ENCODE measurements around the gene APOBEC3G.

APOBEC3G gene

GRCh38 chr22:39083212-39084165, 6.4 kb downstream of the APOBEC3G start:
- DNase-seq (ENCODE audit: insufficient read length, low spot score) (no peak), FAIRE-seq (no peak)
- TF ChIP-seq POLR2A (IDR thresholded peaks at IDR 0.05; ENCODE audit: low read depth, low read length) = no peak
- TF ChIP-seq SPI1 (IDR thresholded peaks at IDR 0.05; ENCODE audit: low read depth, low read length) = no peak
- TF ChIP-seq POU2F2 (IDR thresholded peaks at IDR 0.05; ENCODE audit: low read depth, low read length) = no peak
- no peak for TF ChIP-seq TAF1 (IDR thresholded peaks at IDR 0.05; ENCODE audit: low read depth, low read length)
- TF ChIP-seq POLR2AphosphoS5 (IDR thresholded peaks at IDR 0.05; ENCODE audit: low read depth, low read length) = no peak
- TF ChIP-seq PAX5 (IDR thresholded peaks at IDR 0.05; ENCODE audit: insufficient read depth, low read length, severe bottlenecking) = no peak

- FAIRE-seq = no peak
Measured at GRCh38 chr22:39084666-39085065, 7.6 kb downstream of the APOBEC3G start.

GRCh38 chr22:39087098-39087497, 10.0 kb downstream of the APOBEC3G start:
- FAIRE-seq = no peak
- TF ChIP-seq POU2F2 (IDR thresholded peaks at IDR 0.05; ENCODE audit: low read depth, low read length) (no peak), POLR2AphosphoS5 (IDR thresholded peaks at IDR 0.05; ENCODE audit: low read depth, low read length) (no peak), PAX5 (IDR thresholded peaks at IDR 0.05; ENCODE audit: insufficient read depth, low read length, severe bottlenecking) (no peak), SPI1 (IDR thresholded peaks at IDR 0.05; ENCODE audit: low read depth, low read length) (no peak), POLR2A (IDR thresholded peaks at IDR 0.05; ENCODE audit: low read depth, low read length) (no peak), TAF1 (IDR thresholded peaks at IDR 0.05; ENCODE audit: low read depth, low read length) (no peak)
- no peak for DNase-seq (ENCODE audit: insufficient read length, low spot score)

More at GRCh38 chr22:39084666-39085065, 7.6 kb downstream of the APOBEC3G start:
- TF ChIP-seq POLR2AphosphoS5 (IDR thresholded peaks at IDR 0.05; ENCODE audit: low read depth, low read length) (no peak), PAX5 (IDR thresholded peaks at IDR 0.05; ENCODE audit: insufficient read depth, low read length, severe bottlenecking) (no peak), TAF1 (IDR thresholded peaks at IDR 0.05; ENCODE audit: low read depth, low read length) (no peak), SPI1 (IDR thresholded peaks at IDR 0.05; ENCODE audit: low read depth, low read length) (no peak), POLR2A (IDR thresholded peaks at IDR 0.05; ENCODE audit: low read depth, low read length) (no peak), POU2F2 (IDR thresholded peaks at IDR 0.05; ENCODE audit: low read depth, low read length) (no peak)
- no peak for DNase-seq (ENCODE audit: insufficient read length, low spot score)

- 0 out of 2 replicates have a peak, but pooled peaks have one; percentile 18 for TF ChIP-seq POU2F2 (IDR thresholded peaks at IDR 0.05; ENCODE audit: low read depth, low read length)
- no peak for TF ChIP-seq SPI1 (IDR thresholded peaks at IDR 0.05; ENCODE audit: low read depth, low read length)
- FAIRE-seq (peak; percentile 86), DNase-seq (ENCODE audit: insufficient read length, low spot score) (no peak)
Measured at GRCh38 chr22:39087881-39088684, 11.0 kb downstream of the APOBEC3G start.

- FAIRE-seq (no peak), DNase-seq (ENCODE audit: insufficient read length, low spot score) (no peak)
- TF ChIP-seq POU2F2 (IDR thresholded peaks at IDR 0.05; ENCODE audit: low read depth, low read length) (no peak), POLR2A (IDR thresholded peaks at IDR 0.05; ENCODE audit: low read depth, low read length) (no peak), PAX5 (IDR thresholded peaks at IDR 0.05; ENCODE audit: insufficient read depth, low read length, severe bottlenecking) (no peak), TAF1 (IDR thresholded peaks at IDR 0.05; ENCODE audit: low read depth, low read length) (no peak), POLR2AphosphoS5 (IDR thresholded peaks at IDR 0.05; ENCODE audit: low read depth, low read length) (no peak), SPI1 (IDR thresholded peaks at IDR 0.05; ENCODE audit: low read depth, low read length) (no peak)
Measured at GRCh38 chr22:39088685-39089032, 11.6 kb downstream of the APOBEC3G start.

- TF ChIP-seq POU2F2 (IDR thresholded peaks at IDR 0.05; ENCODE audit: low read depth, low read length) (no peak), POLR2AphosphoS5 (IDR thresholded peaks at IDR 0.05; ENCODE audit: low read depth, low read length) (no peak), POLR2A (IDR thresholded peaks at IDR 0.05; ENCODE audit: low read depth, low read length) (no peak), TAF1 (IDR thresholded peaks at IDR 0.05; ENCODE audit: low read depth, low read length) (no peak), PAX5 (IDR thresholded peaks at IDR 0.05; ENCODE audit: insufficient read depth, low read length, severe bottlenecking) (no peak), SPI1 (IDR thresholded peaks at IDR 0.05; ENCODE audit: low read depth, low read length) (no peak)
- FAIRE-seq (no peak), DNase-seq (ENCODE audit: insufficient read length, low spot score) (no peak)
Measured at GRCh38 chr22:39089928-39090327, 12.9 kb downstream of the APOBEC3G start.

GRCh38 chr22:39090426-39091064, 13.5 kb downstream of the APOBEC3G start:
- peak; percentile 43 for FAIRE-seq
- no peak for DNase-seq (ENCODE audit: insufficient read length, low spot score)

GRCh38 chr22:39091126-39092081, 14.3 kb downstream of the APOBEC3G start:
- TF ChIP-seq POLR2A (IDR thresholded peaks at IDR 0.05; ENCODE audit: low read depth, low read length) = no peak
- no peak for TF ChIP-seq POU2F2 (IDR thresholded peaks at IDR 0.05; ENCODE audit: low read depth, low read length)
- no peak for TF ChIP-seq SPI1 (IDR thresholded peaks at IDR 0.05; ENCODE audit: low read depth, low read length)
- DNase-seq (ENCODE audit: insufficient read length, low spot score) = no peak
- peak; percentile 56 for FAIRE-seq

More at GRCh38 chr22:39090426-39091064, 13.5 kb downstream of the APOBEC3G start:
- no peak for TF ChIP-seq SPI1 (IDR thresholded peaks at IDR 0.05; ENCODE audit: low read depth, low read length)
- TF ChIP-seq POLR2A (IDR thresholded peaks at IDR 0.05; ENCODE audit: low read depth, low read length) = no peak

Measured in GM12891 (cell line).